SK-MEL-5 (cell line): ENCODE data around the gene PCCA. TPM values are rescaled to one million over a fixed set of nuclear protein-coding genes. Genes with fewer than 3 reads are reported as not detected.

Source experiments
- DNase-seq: peaks from one replicate; pipeline ENCODE4 v3.0.0-alpha.2; 2016; ENCODE audit warnings: low read depth, low spot score
- in situ Hi-C: cut with HindIII; loops from 2 replicates; pipeline ENCODE4 v1.10.0; 2016; ENCODE audit warnings: low sequenced_read_pairs, high pct_unique_total_duplicates, low pct_unique_long_range_greater_than_20kb
- total RNA-seq: library from RNA; depleted of rRNA; stranded (reverse); fragments of >200 nt; shearing (Covaris generic); gene quantifications from 2 replicates; pipeline ENCODE4 v1.2.3, GENCODE V29; 2014

Gene PCCA
- total RNA-seq, 1 experiment from 2014 or later: 12.4 TPM

DNA sequence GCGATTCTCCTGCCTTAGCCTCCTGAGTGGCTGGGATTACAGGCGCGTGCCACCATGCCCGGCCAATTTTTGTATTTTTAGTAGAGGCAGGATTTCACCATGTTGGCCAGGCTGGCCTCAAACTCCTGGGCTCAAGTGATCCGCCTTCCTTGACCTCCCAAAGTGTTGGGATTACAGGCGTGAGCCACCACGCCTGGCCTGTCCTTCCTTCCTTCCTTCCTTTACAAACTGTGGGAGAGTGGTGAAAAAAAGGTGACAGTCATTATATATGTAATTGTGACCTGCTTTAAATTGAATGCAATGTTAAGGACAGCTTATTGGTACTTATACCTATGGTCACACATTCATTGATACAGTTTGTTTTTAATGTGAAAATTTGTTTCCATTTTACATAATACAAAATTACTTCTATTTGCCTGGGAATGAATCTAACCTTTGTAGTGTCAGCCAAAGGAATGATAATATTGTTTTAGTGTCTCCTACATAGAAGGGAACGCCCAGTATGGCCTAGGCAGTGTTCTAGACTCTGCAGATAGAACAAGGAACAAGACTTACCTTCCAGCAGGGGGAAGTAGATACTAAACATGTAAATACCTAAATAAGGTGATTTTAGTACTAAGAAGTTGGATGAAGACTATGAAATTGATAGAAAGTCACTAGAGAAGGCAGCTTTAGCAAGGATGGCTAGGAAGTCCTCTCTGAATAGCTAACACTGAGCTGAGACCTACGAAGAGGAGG is 353.4 kb downstream of the PCCA start:
- in situ Hi-C loops: no loop called here
- DNase-seq: no peak

DNA sequence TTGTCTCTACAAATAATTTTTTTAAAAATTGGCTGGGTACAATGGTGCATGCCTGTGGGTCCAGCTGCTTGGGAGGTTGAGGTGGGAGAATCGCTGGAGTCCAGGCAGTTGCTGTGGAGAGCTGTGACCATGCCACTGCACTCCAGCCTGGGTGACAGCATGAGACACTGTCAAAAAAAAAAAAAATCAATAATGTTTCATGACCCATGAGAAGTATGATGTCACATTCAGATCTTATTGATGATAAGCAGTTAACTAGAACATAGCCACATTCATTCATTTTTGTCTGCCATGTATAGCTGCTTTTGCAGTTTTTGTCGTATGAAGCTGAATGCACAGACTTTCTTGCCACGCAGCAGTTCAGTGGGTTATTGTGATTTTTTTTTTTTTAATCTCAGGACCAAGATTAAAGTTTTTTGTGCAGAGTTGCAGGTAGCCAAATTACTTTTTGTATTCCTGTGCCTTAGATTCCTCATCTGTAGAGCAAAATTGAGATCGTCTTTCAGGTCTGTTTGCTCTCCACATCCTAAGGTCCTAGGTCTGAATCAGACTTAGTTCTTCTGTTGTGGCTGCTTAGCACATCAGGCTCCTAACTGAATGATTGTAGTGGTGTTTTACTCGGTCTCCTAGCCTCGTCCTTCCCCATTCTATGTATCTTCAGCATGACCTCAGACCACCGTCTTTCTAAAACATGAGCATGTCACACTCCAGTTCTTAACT is 354.5 kb downstream of the PCCA start:
- DNase-seq: no peak
- in situ Hi-C loops: no loop called here

DNA sequence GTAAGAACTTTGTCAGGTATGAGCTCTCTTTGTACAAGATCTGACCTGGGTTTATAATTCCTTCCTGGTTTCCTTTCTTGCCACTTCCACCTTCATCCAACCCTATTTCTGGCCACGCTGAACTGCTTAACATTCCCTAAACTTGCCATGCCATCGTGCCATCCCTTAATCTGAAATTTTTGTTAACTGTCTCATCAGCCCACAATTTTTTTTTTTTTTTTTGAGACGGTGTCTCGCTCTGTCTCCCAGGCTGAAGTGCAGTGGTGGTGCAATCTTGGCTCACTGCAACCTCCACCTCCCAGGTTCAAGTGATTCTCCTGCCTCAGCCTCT is 355.1 kb downstream of the PCCA start:
- in situ Hi-C loops: no loop called here
- no peak for DNase-seq

DNA sequence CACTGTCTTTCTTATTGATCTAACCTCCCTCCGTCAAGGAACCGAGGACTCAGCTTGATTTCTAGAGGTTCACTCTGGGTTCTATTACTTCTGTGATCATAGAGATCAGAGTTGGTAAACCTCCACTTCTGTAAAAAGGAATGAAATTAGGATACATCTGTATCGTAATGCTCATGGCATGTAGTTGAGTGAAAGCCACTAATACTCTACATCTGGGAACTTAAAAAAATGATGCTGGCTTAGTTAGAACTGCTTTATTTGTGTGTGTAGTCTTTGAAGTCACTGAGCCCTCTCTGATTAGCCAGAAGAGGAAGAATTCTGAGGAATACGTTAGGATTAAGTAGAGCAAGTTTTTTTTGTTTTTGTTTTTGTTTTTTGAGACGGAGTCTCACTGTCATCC is 358.9 kb downstream of the PCCA start:
- in situ Hi-C loops: no loop called here

DNA sequence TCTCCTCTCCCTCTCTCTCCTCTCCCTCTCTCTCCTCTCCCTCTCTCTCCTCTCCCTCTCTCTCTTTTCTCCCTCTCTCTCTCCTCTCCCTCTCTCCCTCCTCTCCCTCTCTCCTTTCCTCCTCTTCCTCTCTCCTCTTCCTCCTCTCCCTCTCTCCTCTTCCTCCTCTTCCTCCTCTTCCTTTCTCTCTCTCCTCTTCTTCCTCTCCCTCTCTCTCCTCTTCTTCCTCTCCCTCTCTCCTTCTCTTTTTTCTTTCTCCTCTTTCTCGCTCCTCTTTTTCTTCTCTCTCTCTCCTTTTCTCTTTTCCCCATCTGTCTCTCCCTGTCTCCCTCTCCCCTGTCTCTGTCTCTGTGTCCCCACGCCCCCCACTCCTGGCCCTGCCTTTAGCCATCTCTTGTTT is 363.0 kb downstream of the PCCA start:
- no peak for DNase-seq
- in situ Hi-C loops: no loop called here

More for the DNA sequence above, 358.9 kb downstream of the PCCA start:
- no peak for DNase-seq

DNA sequence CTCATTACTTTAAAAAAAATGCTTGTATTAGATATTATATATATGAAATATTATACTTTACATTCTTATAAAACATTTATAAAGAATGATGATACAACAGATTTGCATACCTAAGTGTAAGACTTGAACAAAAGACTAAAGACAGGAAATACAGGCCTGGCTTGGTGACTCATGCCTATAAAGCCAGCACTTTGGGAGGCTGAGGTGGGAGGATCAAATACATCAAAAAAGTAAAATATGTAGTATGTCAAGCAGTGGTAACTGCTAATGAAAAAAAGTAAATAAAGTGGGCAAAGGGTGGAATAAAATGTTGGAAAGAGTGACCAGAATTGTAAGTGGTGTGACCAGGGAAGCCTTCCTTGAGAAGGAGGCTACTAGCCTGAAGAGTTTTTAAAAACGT is 366.0 kb downstream of the PCCA start:
- in situ Hi-C loops: no loop called here
- DNase-seq: no peak

DNA sequence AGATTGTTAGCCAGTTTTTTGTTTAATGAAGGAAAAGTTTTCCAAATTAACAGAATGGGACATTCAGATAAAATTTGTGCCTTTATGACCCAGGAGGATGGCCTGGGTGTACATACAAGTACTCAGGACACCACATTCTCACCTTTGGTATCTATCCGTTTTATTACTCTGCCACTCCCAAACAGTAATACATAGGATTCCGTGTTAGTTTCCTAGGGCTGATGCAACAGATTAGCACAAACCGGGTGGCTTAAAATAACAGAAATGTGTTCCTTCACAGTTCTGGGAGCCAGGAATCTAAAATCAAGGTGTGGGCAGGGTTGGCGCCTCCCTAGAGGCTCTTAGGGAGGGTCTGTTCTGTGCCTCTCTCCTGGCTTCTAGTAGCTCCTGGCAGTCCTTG is 369.8 kb downstream of the PCCA start:
- in situ Hi-C loops: no loop called here
- DNase-seq: no peak

DNA sequence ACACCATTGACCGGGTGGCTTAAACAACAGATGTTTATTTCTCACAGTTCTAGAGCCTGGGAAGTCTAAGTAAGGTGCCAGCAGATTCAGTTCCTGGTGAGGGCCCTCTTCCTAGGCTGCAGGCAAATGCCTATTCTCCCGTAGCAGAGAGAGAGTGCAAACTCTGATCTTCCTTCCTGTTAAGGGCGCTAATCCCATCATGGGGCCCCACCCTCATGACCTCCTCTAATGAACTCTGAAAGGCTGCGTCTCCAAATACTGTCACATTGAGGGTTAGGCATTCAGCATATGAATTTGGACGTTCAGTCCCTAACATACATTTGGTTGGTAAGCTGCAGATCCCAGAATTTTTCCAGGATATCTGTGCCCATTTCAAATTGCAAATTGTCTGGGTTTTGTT is 370.9 kb downstream of the PCCA start:
- in situ Hi-C loops: no loop called here
- no peak for DNase-seq

DNA sequence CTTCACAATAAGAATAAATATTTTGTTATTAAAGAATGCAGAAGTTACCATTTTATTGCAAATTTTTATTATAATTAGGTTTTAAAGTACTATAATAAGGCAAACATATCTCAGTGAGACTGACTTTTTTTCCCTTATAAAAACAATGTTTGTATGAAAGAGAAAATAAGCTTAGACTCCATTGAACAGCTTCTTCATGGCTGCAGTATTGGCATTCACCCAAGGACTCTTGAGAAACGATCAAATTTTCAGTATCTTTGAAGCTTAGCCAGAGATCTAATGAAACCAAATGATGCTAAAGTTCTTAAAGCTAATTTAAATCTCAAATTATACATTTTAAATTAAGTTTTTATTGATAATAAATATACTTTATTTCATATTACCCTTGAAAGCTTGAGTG is 371.4 kb downstream of the PCCA start:
- no peak for DNase-seq
- in situ Hi-C loops: no loop called here

DNA sequence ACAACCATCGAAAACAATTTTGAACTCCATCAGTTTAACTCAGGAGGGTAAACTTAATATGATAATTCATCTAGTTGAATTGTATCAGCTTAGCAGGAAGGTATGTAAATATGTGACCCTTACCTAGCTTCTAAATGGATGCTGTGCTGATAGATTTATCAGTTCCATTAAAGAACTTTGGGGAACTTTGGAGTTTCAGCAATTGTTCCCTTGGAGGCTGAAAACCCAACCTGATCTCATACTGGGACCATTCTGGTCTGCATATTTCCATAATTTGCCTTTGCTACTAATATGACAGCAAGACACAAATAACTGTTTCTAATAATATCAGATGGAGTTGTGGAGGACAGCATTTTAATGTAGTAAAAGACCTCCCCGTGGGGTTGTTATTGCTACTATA is 371.9 kb downstream of the PCCA start:
- DNase-seq: no peak
- in situ Hi-C loops: no loop called here

DNA sequence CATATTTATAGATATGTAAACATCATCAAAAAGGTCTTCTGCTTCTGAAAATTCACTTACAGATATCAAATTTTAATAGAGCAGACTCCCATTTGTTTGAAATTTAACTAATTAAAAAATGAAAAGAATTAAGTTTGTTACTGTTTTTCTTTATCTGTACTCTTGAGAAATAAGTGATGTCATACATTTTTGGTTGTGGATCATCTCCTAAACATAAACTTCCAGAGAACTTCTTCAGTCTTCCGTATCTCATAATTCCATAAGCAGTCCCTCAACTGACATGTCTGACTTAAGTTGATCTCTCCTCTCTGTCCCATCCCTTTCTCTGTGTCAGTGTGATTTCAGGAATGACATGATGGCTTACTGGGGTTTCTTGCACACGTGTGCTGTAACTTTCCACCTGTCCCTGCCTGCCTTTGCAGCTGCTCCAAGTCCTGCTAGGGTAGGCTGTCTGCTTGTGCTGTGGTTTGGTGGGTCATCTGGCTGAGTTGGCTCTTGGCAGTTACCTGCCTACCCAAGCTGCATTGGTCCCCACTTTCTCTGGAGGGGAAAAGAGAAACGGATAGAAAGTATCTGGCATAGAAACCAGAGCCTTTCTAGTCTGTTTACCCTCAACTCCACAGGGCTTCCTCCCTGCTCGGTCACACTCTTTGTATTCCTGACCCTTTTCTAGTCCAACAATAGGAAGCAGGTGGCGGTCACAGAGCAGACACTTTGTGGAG is 372.6 kb downstream of the PCCA start:
- in situ Hi-C loops: no loop called here
- no peak for DNase-seq

DNA sequence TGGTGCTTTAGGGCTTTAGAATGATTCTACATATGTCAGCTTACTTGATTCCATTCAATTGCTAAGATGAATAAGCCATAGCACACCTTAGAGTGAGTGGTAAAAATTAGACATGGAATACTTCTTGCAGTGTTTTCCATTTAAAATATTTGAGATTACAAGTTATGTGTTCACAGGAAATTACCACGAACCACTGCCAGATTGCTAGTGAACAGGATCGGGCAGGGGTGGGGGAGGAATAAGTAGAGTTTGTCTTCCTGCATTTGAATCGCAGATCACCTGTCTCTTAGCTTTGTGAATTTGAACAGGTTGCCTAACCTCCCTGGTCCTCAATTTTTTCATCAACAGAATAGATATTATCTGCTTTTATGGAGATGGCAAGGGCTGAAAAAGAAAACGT is 375.1 kb downstream of the PCCA start:
- in situ Hi-C loops: no loop called here
- DNase-seq: no peak

DNA sequence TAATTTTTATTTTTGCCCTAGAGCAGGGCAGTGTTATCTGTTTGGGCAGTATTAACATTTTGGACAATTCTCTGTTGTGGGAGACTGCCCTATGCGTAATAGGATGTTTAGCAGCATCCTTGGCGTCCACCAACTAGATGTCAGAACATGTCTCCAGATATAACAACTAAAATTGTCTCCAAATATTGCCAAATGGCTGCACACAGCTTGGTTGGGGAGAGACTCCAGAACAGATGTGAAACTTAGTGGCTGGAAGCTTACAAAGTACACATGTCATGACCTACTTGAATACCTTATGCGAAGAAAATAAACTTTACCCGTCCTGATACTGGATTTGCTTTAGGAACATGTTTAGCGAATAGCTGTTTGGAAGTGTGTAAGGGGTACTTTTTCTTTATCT is 376.7 kb downstream of the PCCA start:
- no peak for DNase-seq
- in situ Hi-C loops: no loop called here

DNA sequence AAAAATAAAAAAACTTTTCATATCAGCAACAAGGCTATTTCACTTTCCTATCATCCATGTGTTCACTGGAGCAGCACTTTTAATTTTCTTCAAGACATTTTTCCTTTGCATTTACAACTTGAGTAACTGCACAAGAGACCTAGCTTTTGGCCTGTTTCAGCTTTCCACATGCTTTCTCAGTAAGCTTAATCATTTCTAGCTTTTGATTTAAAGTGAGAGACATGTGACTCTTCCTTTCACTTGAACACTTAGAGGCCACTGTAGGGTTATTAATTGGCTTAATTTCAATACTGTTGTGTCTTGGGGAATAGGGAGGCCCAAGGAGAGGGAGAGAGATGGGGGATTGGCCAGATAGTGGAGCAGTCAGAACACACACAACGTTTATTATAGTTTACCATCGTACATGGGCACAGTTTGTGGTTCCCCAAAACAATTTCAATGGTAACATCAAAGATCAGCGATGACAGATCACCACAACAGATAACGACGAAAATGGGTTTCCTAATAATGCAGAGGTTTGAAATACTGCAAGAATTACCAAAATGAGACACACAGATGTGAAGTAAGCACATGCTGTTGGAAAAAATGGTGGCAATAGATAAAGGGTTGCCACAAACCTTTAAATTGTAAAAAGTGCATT is 382.1 kb downstream of the PCCA start:
- DNase-seq: no peak
- in situ Hi-C loops: no loop called here

DNA sequence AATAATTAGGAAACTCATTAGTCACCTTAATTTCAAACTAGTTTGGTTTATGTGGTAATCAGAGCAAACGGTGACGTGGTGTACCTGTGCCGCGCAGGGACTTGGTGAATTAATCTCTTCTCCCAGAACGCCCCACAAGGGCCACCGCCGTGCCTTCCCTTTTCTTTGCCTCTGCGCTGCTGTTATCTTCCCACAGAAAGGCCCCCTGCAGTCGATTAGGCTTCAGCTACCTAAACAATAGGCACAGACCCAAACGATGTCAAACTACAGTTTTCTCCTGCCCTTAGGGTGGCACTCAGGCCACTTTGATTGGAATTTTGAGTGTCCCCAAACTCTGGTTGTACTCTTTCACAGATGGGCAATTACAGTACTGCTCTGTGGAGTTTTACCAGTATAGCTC is 384.2 kb downstream of the PCCA start:
- no peak for DNase-seq

DNA sequence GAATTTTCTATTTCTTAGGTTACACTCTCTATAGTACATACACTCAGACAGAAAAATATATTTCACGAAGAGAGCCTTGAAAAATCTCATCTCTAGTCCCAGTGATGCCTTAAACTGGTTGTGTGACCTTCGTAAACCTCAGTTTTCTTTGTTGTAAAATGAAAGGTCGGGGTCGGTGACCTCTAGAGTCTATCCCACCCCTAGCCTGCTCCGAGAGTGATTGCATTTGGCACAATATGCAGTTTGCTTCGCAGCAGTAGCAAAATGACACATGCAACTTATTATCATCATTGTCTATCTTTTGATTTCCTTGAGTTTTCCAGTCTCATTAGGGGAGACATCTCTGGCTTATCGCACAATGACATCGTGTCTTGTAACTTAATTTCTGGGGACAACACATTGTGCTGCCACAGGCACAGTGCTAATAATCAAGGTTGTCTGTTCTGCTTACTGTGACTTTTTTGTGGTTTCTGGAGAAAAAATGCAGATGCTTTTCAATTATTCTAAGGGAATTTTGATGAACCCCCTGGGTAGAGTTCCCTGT is 384.7 kb downstream of the PCCA start:
- DNase-seq: no peak
- in situ Hi-C loops: no loop called here

More for the DNA sequence above, 384.2 kb downstream of the PCCA start:
- in situ Hi-C loops: no loop called here

DNA sequence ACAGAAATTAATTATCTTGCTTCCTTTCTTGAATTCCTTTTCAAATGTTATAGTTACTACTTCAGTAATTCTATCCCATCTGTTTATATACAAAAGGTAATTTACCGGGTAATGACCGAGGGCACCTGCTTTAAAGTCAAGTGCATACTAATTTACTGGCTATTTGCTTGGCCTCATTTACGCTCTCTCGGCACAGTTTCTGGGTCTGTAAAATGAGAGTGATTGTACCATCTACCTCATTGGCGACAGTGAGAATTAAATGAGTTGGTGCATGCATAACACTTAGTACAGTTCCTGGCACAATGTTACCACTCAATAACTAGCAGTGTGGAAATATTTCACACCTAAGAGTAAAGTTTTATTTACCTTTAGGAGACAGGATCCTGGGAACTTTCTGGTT is 388.1 kb downstream of the PCCA start:
- DNase-seq: no peak
- in situ Hi-C loops: no loop called here

DNA sequence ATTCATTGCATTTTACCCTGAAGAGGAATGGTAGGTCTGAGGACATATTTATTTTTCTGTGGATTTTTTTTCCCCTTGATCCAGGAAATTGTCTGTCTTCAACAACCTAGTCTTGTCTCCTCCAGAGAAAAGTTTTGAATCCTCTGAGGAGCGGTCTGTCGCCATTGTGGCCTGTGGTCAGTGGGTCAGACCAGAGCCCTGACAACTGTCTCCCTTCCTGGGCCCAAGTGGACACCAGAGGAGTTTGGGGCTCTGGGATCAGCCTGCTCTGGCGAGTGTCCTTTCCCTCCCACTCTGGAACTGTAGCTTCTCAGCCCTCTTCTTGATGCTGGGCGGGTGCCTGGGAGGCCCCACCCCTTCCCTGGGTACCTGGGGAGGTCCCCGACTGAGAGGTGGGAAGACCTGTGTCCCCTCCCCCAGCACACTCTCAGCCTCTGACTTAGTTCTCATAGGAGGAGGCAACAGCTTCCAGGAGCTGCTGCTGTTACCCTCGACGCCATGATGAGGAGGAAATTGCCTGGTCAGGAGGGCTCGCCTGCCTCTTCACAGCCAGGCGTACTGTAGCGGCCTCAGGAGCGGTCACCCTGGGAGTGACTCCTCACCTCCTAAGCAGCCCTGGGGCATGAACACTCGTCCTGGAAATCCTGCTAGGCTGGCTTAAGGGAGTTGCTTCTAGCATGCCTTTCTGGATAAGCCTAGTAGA is 389.4 kb downstream of the PCCA start:
- in situ Hi-C loops: no loop called here
- DNase-seq: no peak
